Activated T-helper 1 cell treated with anti-CD3 and anti-CD28 coated beads, Interleukin-2, amount 50 U/mL, for 16 hours (primary cell): ENCODE results near the gene FGF18.
A peak's percentile ranks its signal among the peaks of the same experiment; 100 is the strongest.
"Not testable (repeated sequence)": the region's sequence is repeated elsewhere in the genome, so short reads cannot be mapped to it uniquely, and the experiment has no call there.

Source experiments
- DNase-seq, 2 donors: peaks; one replicate each; pipeline ENCODE4 v3.0.0-alpha.2; 2020; ENCODE audit warnings: low read depth in 1 of 2, low spot score in 1 of 2

FGF18 gene

DNA sequence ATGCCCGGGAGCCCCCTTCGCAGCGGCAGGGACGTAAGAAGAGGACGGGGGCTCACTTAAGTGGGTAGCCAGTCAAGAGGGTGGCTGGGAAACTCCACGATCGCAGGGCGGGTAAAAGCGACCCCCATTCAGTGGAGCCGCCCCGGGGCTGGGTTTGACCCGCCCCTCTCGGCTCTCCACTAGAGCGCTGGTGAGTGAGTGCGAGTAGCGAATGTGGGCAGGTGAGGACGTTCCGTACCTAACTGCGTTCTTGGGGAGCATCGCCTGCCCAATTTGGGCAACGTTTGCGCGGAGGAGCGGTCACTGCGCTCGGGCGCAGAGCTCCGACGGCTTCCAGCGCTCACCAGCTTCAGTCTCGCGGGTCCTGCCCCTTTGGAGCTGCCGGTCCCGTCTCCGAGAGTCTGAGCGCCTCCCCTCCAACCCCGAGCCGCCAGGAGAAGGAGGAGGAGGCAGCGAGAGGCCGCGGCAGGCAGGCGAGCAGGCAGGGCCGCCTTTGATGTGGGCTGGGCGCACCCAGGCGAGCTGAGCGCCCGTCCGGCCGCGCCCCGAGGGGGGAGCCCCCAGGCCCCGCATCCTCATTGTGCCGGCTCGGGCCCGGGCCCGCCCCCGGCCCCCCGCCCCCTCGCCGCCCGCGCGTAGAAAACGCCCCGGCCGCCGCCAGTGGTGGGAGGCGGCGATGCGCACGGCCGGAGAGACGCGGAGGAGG, at the start of gene FGF18:
FGF18 (plus strand) TSS at position 666 of the 706 bp plus-strand sequence. CDS start 553 bp downstream, outside the sequence.
- DNase-seq: no peak

DNA sequence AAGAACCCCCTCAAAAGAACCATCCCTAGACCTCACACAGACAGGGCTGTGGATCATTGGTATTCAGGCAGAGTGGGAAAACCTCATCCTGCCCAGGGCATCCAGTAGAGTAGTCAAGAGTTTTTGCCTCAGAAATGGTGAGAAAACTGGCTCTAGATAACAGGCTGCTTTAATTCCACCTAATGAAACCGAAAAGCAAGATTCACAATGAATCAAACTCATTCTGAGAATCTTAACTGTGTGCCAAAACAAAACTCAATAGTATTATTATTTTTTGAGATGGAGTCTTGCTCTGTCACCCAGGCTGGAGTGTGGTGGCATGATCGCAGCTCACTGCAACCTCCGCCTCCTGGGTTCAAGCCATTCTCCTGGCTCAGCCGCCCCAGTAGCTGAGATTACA, 49.5 kb upstream of the FGF18 start:
- no peak for DNase-seq

GRCh38 chr5:171370881-171371280, 48.6 kb upstream of the FGF18 start:
- DNase-seq: not testable (repeated sequence)

DNA sequence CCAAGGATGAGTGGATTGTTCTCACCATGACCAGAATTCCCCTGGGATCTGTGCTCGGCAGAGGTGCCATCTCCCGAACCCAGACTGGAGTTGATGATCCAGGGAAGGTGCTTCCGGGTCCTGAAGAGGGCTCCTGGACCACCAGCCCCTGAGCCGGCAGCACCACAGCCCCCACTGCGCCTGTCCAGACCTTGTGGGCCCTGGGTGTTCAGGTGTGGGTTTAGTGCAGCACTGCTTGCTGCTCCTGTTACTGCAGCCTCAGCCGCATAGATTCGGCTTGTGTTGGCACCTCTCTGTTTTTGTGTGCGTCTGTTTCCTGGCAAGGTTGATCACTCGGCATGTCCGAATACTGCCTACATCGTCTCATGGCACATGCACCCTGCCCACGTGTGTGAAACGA, 48.1 kb upstream of the FGF18 start:
- DNase-seq: no peak

DNA sequence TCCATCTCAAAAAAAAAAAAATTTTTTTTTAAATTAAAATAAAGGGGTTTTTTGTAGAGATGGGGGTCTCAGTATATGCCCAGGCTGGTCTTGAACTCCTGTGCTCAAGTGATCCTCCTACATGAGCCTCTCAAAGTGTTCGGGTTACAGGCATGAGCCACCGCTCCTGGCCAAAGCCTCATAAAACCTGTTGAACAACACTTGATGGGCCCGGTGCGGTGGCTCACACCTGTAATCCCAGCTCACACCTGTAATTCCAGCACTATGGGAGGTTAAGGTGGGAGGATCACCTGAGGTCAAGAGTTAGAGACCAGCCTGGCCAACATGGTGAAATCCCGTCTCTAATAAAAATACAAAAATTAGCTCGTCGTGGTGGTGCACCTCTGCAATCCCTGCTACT, 39.5 kb upstream of the FGF18 start:
- DNase-seq: no peak

DNA sequence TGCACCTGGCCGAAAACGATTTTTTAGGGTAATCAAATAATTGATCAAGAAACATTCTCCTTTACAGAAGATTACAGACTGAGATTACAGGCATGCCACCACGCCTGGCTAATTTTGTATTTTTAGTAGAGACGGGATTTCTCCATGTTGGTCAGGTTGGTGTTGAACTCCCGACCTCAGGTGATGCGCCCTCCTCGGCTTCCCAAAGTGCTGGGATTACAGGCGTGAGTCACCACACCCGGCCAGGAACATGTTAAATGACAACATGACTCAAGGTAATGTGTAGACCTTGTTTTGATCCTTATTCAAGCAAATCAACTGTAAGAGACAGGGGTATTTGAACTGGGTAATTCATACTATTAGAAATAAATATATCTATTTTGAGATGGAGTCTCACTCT, 35.0 kb upstream of the FGF18 start:
- not testable (repeated sequence) for DNase-seq

DNA sequence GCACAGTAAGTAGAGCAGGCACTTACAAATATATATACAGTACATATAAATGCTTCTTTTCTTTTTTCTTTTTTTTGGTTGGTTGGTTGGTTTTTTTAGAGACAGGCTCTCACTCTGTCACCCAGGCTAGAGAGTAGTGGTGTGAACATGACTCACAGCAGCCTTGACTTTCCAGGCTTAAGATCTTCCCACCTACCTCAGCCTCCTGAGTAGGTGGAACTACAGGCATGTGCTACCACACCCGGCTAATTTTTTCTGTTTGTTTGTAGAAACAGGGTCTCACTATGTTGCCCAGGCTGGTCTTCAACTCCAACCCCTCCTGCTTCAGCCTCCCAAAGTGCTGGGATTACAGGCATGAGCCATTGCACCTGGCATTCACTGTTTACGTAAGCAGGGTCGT, 34.4 kb upstream of the FGF18 start:
- not testable (repeated sequence) for DNase-seq

DNA sequence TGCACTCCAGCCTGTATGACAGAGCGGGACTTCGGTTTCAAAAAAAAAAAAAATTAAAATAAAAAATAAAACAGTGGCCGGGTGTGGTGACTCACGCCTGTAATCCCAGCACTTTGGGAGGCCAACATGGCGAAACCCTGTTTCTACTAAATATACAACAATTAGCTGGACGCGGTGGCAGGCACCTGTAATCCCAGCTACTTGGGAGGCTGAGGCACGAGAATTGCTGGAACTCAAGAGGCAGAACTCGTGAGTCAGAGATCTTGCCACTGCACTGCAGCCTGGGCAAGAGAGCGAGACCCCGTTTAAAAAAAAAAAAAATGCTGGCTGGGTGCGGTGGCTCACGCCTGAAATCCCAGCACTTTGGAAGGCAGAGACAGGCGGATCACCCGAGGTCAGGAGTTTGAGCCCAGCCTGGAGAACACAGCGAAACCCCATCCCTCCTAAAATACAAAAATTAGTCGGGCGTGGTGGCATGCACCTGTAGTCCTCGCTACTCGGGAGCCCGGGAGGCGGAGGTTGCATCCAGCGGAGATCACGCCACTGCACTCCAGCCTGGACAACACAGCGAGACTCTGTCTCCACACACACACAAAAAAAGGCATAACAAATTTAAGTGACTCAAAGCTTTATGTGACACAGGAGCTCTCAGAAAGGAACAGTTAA, 33.3 kb upstream of the FGF18 start:
- DNase-seq: no peak

DNA sequence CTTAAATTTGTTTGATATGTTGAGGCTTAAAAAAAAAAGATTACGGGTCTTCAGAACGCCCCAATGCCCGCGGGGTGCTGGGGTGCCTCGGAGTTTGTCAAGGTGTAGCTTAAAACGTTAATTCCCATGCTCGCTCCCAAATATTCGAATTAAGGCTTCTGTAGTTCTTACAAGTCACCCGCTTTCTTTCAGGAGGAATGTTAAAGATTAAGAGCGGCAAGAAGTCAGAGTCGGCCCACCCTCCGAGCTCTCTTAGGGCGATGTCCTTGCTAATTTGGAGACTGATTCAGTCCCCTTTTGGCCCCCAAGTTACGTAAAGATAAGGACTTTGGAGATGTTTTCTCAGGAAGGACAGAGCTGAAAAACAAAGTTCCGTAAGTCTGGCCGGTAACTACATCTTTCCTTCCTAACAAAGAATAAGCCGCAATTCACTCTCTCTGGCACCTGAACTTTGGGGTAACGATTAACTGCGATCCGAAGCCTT, 32.5 kb upstream of the FGF18 start:
- DNase-seq: no peak

DNA sequence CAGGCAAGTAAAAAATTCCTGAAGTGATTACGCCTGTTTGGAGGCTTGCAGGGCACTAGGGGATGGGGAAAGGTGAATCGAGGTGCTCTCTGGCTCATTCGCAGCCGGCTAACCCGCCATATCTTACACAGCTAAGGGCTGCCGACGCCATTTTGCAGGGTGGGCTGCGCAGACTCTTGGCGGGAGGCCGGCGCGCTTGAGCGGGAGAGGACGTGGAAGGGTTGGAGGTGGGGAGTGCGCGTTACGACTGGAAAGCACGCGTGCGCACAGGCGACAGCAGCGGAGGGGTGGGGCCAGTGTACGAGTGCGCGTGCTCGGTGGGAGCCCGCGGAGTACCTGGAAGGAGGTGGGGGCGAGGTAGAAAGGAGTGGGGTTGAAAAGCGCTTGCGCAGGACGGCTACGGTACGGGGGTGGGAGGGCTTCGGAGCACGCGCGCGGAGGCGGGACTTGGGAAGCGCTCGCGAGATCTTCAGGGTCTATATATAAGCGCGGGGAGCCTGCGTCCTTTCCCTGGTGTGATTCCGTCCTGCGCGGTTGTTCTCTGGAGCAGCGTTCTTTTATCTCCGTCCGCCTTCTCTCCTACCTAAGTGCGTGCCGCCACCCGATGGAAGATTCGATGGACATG, 32.0 kb upstream of the FGF18 start, which contains the start of gene NPM1:
NPM1 (plus strand) TSS at position 505 of the 625 bp plus-strand sequence; CDS start at position 605, 100 bp downstream.
- peak; percentile 92 to 97 for DNase-seq

DNA sequence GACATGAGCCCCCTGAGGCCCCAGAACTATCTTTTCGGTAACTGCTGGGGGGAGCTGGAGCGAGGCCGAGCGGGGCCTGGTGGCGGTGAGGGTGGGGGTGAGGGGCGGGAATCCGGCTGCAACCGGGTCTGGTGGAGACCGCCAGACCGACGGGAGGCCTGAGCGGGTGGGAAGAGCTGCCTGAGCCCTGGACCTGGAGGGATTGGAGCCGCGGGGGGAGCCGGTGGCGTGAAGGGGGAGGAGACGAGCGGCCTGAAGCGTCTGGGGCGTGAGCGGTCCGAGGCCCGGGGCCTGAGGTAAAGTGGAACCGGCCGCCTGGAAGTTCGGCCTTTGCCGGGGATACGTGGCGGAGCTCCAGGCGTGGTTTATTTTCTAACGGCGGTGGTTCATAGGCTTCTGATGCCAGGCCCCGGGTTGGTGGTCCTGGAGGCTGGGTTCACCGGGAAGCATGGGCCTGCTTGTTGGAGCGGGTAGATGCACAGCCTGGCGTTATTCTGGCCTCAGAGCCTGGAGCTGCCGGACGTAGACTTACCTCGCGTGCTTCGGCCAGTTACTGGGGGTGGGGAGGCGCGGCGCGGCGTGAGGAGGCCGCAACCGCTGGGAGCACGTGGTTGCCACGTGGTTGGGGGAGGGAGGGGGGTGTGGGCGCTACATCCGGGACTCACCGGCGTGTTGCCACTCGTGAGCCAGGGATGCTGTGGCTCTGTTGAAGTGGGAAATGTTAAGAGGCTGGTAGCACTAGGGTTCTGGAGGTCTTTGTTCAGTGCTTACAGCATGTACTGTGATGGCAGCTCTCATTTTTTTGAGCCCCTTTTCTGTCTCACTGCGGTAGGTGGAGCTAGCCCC, 31.3 kb upstream of the FGF18 start:
- DNase-seq: peak; percentile 67 to 72

DNA sequence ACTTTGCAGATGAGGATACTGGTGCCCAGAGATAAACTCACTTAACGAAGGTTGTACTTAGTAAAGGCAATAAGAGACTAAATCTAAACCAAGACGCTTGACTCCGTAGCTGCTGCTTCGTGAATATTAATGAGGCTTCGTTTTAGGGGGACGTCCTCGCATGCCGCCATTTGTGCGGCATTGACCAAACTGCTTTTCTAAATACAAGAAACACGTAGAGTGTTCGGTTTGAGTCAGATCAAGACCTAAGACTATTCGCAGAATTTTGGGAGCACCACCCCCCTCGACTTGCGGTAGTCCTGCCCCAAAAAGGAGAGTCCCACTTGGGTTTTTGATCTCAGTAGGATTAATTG, 30.7 kb upstream of the FGF18 start:
- DNase-seq: peak in 1 of 2 donors; percentile 13

DNA sequence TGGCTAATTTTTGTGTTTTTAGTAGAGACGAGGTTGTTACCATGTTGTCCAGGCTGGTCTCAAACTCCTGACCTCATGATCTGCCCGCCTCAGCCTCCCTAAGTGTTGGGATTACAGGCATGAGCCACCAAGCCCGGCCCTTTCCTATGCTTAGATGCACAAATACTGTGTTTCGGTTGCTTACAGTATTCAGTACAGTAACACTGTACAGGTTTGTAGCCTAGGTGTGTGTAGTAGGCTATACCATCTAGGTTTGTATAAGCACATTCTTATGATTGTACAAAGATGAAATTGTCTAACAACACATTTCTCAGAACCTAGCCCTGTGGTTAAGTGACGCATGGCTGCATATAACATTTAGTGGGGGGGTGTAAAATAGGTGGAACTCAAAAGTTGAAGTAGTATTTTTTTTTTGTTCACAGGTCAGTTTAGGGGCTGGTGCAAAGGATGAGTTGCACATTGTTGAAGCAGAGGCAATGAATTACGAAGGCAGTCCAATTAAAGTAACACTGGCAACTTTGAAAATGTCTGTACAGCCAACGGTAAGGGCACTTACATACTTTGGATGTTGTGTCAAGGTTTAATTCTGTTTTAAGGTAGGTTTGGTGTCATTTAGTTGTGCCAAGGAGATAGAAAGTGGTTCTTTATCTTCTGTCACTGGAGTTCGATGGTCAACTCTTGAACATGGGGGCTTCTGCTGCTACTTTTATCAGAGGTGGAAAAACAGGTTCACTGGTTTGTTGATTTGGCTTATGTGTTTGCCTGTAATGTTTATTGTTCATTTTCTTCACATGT, 28.4 kb upstream of the FGF18 start:
- no peak for DNase-seq

DNA sequence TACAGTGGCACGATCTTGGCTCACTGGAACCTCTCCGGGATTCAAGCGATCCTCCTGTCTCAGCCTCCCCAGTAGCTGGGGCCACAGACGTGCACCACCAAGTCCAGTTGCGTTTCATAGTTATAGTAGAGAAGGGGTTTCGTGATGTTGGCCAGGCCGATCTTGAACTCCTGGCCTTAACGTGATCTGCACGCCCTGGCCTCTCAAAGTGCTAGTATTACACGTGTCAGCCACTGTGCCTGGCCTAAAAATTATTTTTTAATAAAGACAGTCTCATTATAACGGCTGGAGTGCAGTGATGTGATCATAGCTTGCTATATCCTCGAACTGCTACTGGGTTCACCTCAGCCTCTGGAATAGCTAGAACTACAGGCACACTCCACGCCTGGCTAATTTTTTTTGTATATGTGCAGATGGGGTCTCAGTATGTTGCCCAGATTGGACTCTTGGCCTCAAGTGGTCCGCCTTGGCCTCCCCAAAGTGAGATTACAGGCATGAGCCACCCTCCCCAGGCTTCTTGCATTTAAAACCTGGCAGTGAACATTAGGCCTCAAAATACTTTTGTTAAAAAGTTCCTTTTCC, 27.4 kb upstream of the FGF18 start:
- DNase-seq: no peak

DNA sequence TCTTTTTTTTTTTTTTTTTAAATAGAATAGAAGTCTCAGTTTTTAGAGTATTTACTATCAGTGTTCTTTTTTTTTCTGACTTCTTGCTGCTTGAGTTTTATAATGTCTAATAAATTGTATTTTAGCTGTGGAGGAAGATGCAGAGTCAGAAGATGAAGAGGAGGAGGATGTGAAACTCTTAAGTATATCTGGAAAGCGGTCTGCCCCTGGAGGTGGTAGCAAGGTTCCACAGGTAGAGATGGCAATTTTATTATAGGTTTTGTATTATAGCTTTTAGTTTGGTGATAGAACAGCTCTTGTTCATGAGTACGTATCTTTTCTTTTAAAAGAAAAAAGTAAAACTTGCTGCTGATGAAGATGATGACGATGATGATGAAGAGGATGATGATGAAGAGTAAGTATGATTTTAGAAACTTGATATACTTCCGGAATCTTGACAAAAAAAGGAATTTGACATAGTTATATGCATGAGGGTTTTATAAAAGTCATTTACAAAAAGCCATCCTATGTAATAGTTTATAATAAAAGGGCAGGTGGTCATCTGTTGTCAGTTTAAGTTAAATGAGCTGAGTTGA, 26.8 kb upstream of the FGF18 start:
- DNase-seq: no peak

- no peak for DNase-seq
Observed at GRCh38 chr5:171395042-171395441, 24.4 kb upstream of the FGF18 start.

DNA sequence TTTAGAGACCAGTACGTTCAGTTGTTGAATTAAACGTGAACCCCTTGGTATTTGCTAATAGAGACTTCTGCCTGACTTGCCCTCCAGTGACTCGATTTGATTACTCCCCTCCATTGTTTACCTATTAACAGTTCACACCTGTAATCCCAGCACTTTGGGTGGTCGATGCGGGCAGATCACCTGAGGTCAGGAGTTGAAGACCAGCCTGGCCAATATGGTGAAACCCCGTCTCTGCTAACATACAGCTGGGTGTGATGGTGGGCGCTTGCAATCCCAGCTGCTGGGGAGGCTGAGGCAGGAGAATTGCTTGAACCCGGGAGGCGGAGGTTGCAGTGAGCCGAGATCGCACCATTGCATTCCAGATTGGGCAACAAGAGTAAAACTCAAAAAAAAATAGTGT, 22.9 kb upstream of the FGF18 start:
- not testable (repeated sequence) for DNase-seq

GRCh38 chr5:171397190-171397589, 22.3 kb upstream of the FGF18 start:
- no peak for DNase-seq

DNA sequence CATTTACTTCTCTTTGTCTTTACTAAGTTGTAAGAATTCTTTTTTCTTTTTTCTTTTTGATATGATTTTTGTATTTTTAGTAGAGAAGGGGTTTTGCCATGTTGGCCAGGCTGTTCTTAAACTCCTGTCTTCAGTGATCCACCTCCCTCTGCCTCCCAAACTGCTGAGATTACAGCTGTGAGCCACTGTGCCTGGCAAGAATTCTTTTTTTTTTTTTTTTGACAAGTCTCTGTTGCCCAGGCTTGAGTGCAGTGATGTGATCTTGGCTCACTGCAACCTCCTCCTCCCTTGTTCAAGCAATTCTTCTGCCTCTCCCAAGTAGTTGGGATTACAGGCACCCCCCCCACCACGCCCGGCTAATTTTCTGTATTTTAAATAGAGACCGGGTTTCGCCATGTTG, 21.8 kb upstream of the FGF18 start:
- DNase-seq: no peak

DNA sequence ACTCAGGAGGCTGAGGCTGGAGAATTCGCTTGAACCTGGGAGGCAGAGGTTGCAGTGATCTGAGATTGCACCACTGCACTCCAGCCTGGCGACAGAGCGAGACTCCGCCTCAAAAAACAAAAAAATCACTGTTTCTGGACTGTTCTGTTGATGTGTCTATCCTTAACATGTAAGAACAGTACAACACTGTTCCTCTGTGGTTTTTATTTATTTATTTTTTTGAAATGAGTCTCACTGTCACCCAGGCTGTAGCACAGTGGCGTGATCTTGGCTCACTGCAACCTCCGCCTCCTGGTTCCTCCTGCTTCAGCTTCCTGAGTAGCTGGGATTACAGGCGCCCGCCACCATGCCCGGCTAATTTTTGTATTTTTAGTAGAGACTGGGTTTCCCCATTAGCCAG, 20.8 kb upstream of the FGF18 start:
- not testable (repeated sequence) for DNase-seq
